Spleen (tissue), 11 donors: Measurements from ENCODE around the gene MMEL1. TPM values are rescaled to one million over a fixed set of nuclear protein-coding genes. Genes with fewer than 3 reads are reported as not detected.

Experiments used
- DNase-seq: peaks from one replicate; pipeline ENCODE4 v3.0.0-alpha.2; 2020
- H3K27ac ChIP-seq, 8 donors: fragments of 200-600 bp; sonication (generic) in 7 of 8; 1 replicate in 4 of 8; 2 replicates in 4 of 8; pipeline versions ENCODE4 v1.5.0 to v1.8.0; 2016 to 2021; ENCODE audit warnings: inconsistent platforms in 4 of 8, mild to moderate bottlenecking in 4 of 8, moderate library complexity in 1 of 8
- H3K27me3 ChIP-seq, 7 donors: fragments of 200-600 bp; sonication (generic) in 6 of 7; replicated peaks in 1 of 7; 1 replicate in 4 of 7; 2 replicates in 3 of 7; pipeline versions ENCODE4 v1.5.0 to v1.8.0; 2016 to 2021; ENCODE audit warnings: inconsistent platforms in 3 of 7, mild to moderate bottlenecking in 1 of 7
- H3K36me3 ChIP-seq, 6 donors: fragments of 200-600 bp; sonication (generic) in 5 of 6; 1 replicate in 4 of 6; 2 replicates in 2 of 6; pipeline versions ENCODE4 v1.5.0 to v1.8.0; 2016 to 2021; ENCODE audit warnings: inconsistent platforms in 2 of 6
- H3K4me1 ChIP-seq, 6 donors: fragments of 200-600 bp; sonication (generic) in 5 of 6; 1 replicate in 3 of 6; 2 replicates in 3 of 6; pipeline versions ENCODE4 v1.5.0 to v1.8.0; 2016 to 2021; ENCODE audit warnings: inconsistent platforms in 3 of 6
- H3K4me3 ChIP-seq, 8 donors: fragments of 200-600 bp; sonication (generic) in 7 of 8; 1 replicate in 4 of 8; 2 replicates in 4 of 8; pipeline versions ENCODE4 v1.5.0 to v1.8.0; 2016 to 2021; ENCODE audit warnings: inconsistent platforms in 4 of 8, mild to moderate bottlenecking in 4 of 8, moderate library complexity in 2 of 8
- H3K9me3 ChIP-seq, 8 donors: fragments of 200-600 bp; sonication (generic) in 7 of 8; 1 replicate in 4 of 8; 2 replicates in 4 of 8; pipeline versions ENCODE4 v1.5.0 to v1.8.0; 2016 to 2021; ENCODE audit warnings: inconsistent platforms in 4 of 8
- POLR2A ChIP-seq, 3 donors: fragments of 450-650 bp; IDR thresholded peaks; one replicate each; pipeline ENCODE4 v1.5.1; 2017; ENCODE audit warnings: antibody characterized with exemption in 3 of 3, mild to moderate bottlenecking in 1 of 3
- POLR2AphosphoS5 ChIP-seq, 3 donors: sonication (generic); formaldehyde crosslinking; IDR thresholded peaks; one replicate each; pipeline ENCODE4 v1.5.1; 2017; ENCODE audit warnings: antibody characterized with exemption in 3 of 3
- WGBS, 5 donors: extraction: QIAGEN DNeasy Blood & Tissue Kit in 3 of 5; methylation state at CpG; one replicate each; pipeline versions ENCODE4 v1.1.5 to v1.1.7; 2013 to 2018; 5-methylcytosine and 5-hydroxymethylcytosine counted together
- intact Hi-C: fragments of 100-400 bp; cut with DNase I; formaldehyde crosslinking; loops from one replicate; pipeline ENCODE4 v1.15.0; 2023; ENCODE audit warnings: low total_unique reads
- polyA plus RNA-seq, 3 donors: library from polyadenylated mRNA; stranded (reverse); fragments of 200-250 nt; gene quantifications; one replicate each; pipeline ENCODE4 v1.2.1, GENCODE V29; 2013
- total RNA-seq, 7 donors: library from RNA; depleted of rRNA in 3 of 7; stranded (reverse); fragments of >200 nt in 3 of 7; fragmentation: NEBNext Ultra II Directional in 4 of 7; extraction: Animal tissue kit (Norgen Biotek cat#: 25700) in 4 of 7; gene quantifications; one replicate each; pipeline versions ENCODE4 v1.1.0 to v1.2.1, GENCODE V29; 2016 to 2021
- TF ChIP-seq, protein P1 (sequence below), 11 experiments: fragments of 200-600 bp in 7 of 11; fragments of 450-650 bp in 4 of 11; sonication (generic) in 4 of 11; IDR thresholded peaks in 8 of 11; conservative IDR thresholded peaks in 3 of 11; 1 replicate in 7 of 11; 2 replicates in 4 of 11; pipeline versions ENCODE4 v1.4.0 to v1.8.0; 2016 to 2021; ENCODE audit warnings: antibody characterized with exemption in 11 of 11, inconsistent platforms in 4 of 11, mild to moderate bottlenecking in 1 of 11
- donor health status: healthy with polysubstance abuse.
- donor health status: DM: no; HTN: no; CAD: no; lungs with moderate emphysema.
- donor health status: DM: no; HTN: no; CAD: no.
- donor health status: Bipolar disorder and iron deficiency.
- donor health status: healthy.
- donor health status: DM: no; HTN: no; CAD: no.
- donor health status: DM: yes; HTN: yes; CAD: no.

MMEL1 gene
- total and polyA plus RNA-seq, 10 donors = 1.9 to 6.4 (median 3.3) TPM; not detected in 1

- 88 to 95% (median 89%) methylated on average over 41 to 48 of the region's 48 CpGs for WGBS, 5 donors
- Histone ChIP-seq H3K4me3 (no peak overlapping the region), H3K9me3 (peaks cover 0 to 3% (median 0%) of the 10 kb centered on the region in 8 donors), H3K36me3 (no peaks in the 10 kb centered on the region), H3K4me1 (peaks cover 0 to under 1% (median 0%) of the 10 kb centered on the region in 6 donors), H3K27ac (no peak overlapping the region), H3K27me3 (peaks cover 0 to 50% (median 15%) of the 10 kb centered on the region in 7 donors)
- no peak for TF ChIP-seq POLR2A (IDR thresholded peaks at IDR 0.05)
- TF ChIP-seq, protein P1, sequence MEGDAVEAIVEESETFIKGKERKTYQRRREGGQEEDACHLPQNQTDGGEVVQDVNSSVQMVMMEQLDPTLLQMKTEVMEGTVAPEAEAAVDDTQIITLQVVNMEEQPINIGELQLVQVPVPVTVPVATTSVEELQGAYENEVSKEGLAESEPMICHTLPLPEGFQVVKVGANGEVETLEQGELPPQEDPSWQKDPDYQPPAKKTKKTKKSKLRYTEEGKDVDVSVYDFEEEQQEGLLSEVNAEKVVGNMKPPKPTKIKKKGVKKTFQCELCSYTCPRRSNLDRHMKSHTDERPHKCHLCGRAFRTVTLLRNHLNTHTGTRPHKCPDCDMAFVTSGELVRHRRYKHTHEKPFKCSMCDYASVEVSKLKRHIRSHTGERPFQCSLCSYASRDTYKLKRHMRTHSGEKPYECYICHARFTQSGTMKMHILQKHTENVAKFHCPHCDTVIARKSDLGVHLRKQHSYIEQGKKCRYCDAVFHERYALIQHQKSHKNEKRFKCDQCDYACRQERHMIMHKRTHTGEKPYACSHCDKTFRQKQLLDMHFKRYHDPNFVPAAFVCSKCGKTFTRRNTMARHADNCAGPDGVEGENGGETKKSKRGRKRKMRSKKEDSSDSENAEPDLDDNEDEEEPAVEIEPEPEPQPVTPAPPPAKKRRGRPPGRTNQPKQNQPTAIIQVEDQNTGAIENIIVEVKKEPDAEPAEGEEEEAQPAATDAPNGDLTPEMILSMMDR (IDR thresholded peaks at IDR 0.05 in 8 of 11, conservative IDR thresholded peaks at IDR 0.05 in 3 of 11) = no peak
- TF ChIP-seq POLR2AphosphoS5 (IDR thresholded peaks at IDR 0.05) = no peak
- DNase-seq = peak; percentile 69
- intact Hi-C loops = no loop called here
These were observed 27.1 kb downstream of the MMEL1 start for GRCh38 chr1:2605509-2606395.

DNA sequence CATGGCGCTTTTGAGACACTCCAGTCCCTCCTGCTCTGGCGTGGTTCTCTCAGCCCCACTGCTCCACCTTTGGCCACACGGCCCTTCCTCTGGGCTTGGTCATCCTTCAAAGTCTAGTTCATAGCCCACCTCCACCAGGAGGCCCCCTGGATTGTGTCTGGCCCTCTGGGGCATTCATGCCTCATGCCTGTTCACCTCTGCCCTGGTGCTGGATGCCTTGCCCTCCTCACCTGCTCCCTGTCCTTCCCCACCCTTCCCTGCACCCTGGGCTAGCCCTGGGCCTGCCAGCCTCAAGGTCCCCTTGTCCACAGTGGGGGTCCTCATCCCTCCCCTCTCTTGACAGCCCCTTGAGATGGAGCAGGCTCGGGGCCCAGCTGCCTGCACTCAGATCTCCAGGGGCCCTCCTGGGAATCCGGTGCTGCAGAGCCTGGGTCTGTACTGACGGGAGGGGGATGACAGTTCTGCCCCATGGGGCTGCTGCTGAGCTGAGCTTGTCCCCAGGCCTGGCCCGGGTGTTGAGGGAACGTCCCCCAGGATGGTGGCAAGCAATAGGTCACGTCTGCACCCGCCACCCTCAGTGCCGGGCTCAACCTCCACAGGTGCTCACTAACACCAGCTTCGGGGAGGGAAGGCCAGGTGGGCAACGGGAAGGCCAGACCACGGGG is 27.8 kb downstream of the MMEL1 start:
- Histone ChIP-seq H3K9me3 (peaks cover 0 to 3% (median 0%) of the 10 kb centered on the region in 8 donors), H3K4me1 (no peaks in the 10 kb centered on the region), H3K4me3 (no peak overlapping the region), H3K27ac (no peak overlapping the region), H3K27me3 (peaks cover 0 to 43% (median 15%) of the 10 kb centered on the region in 7 donors), H3K36me3 (no peaks in the 10 kb centered on the region)
- 83 to 91% (median 84%) methylated on average over 11 to 14 of the region's 14 CpGs for WGBS, 5 donors
- TF ChIP-seq POLR2A (IDR thresholded peaks at IDR 0.05) (no peak), POLR2AphosphoS5 (IDR thresholded peaks at IDR 0.05) (no peak)
- TF ChIP-seq, protein P1 (IDR thresholded peaks at IDR 0.05 in 8 of 11, conservative IDR thresholded peaks at IDR 0.05 in 3 of 11) = no peak
- peak; percentile 60 for DNase-seq
- intact Hi-C loops = no loop called here

GRCh38 chr1:2604156-2604843 is 28.5 kb downstream of the MMEL1 start:
- Histone ChIP-seq H3K9me3 (peaks cover 0 to 3% (median 0%) of the 10 kb centered on the region in 8 donors), H3K4me1 (no peaks in the 10 kb centered on the region), H3K4me3 (no peak overlapping the region), H3K27me3 (peaks cover 0 to 40% (median 15%) of the 10 kb centered on the region in 7 donors), H3K27ac (no peak overlapping the region), H3K36me3 (no peaks in the 10 kb centered on the region)
- DNase-seq = peak; percentile 65
- intact Hi-C loops = no loop called here
- TF ChIP-seq POLR2A (IDR thresholded peaks at IDR 0.05) = no peak
- TF ChIP-seq, protein P1 (IDR thresholded peaks at IDR 0.05 in 8 of 11, conservative IDR thresholded peaks at IDR 0.05 in 3 of 11) = no peak
- TF ChIP-seq POLR2AphosphoS5 (IDR thresholded peaks at IDR 0.05) = no peak
- WGBS, 5 donors = 79 to 96% (median 86%) methylated on average over 10 to 19 of the region's 19 CpGs
